HG03457 (cell line): Measurements from ENCODE around the gene SEC62.

Experiments
- ATAC-seq: cut with Tn5 transposase; IDR thresholded peaks from one replicate; pipeline ENCODE4 v1.9.1; 2021; ENCODE audit warnings: moderate number of reproducible peaks; ENCODE audit not compliant: unreplicated experiment

Gene SEC62

GRCh38 chr3:169966428-169966950 is at the start of gene SEC62:
TSS of gene SEC62 (plus strand) at chr3:169966807. CDS start at chr3:169966823, 16 bp downstream.
- peak; percentile 81 for ATAC-seq

- ATAC-seq: no peak
These were observed 43.4 kb upstream of the SEC62 start for GRCh38 chr3:169923189-169923588.

GRCh38 chr3:169923831-169924230 is 42.8 kb upstream of the SEC62 start:
- ATAC-seq: no peak

GRCh38 chr3:169929830-169930519 is 36.6 kb upstream of the SEC62 start:
- ATAC-seq: no peak

GRCh38 chr3:169930843-169931242 is 35.8 kb upstream of the SEC62 start:
- no peak for ATAC-seq

GRCh38 chr3:169931747-169932520 is 34.7 kb upstream of the SEC62 start:
- peak; percentile 94 for ATAC-seq

GRCh38 chr3:169939320-169939719 is 27.3 kb upstream of the SEC62 start:
- ATAC-seq: no peak

GRCh38 chr3:169939751-169940150 is 26.9 kb upstream of the SEC62 start:
- ATAC-seq: no peak

- peak; percentile 73 for ATAC-seq
These were observed 26.0 kb upstream of the SEC62 start for GRCh38 chr3:169940470-169941181.

- ATAC-seq: peak; percentile 81
These were observed 21.3 kb upstream of the SEC62 start for GRCh38 chr3:169945313-169945712.

GRCh38 chr3:169946336-169946735 is 20.3 kb upstream of the SEC62 start:
- no peak for ATAC-seq

- no peak for ATAC-seq
These were observed 17.8 kb upstream of the SEC62 start for GRCh38 chr3:169948559-169949448.

- ATAC-seq: no peak
These were observed 14.6 kb upstream of the SEC62 start for GRCh38 chr3:169952045-169952444.

- ATAC-seq: no peak
These were observed 13.0 kb upstream of the SEC62 start for GRCh38 chr3:169953462-169954141.

- peak; percentile 52 for ATAC-seq
These were observed 12.4 kb upstream of the SEC62 start for GRCh38 chr3:169954142-169954756.

- no peak for ATAC-seq
These were observed 11.2 kb upstream of the SEC62 start for GRCh38 chr3:169955406-169955805.

- ATAC-seq: no peak
These were observed 2.4 kb upstream of the SEC62 start for GRCh38 chr3:169964176-169964575.

- peak; percentile 24 for ATAC-seq
These were observed 812 bp upstream of the SEC62 start for GRCh38 chr3:169965562-169966427.
